ENCODE data around the gene CD6.

GRCh38 chr11:60941371-60942119 lies 29.9 kb upstream of the CD6 start:
- TF ChIP-seq SPI1 (IDR thresholded peaks at IDR 0.05; ENCODE audit: low read depth, low read length): peak; percentile 53; the same call in 1 of the 2 replicates
- TF ChIP-seq POLR2AphosphoS5 (IDR thresholded peaks at IDR 0.05; ENCODE audit: low read depth, low read length): no peak
- no peak for TF ChIP-seq POLR2A (IDR thresholded peaks at IDR 0.05; ENCODE audit: low read depth, low read length)
